GM12874 (cell line): Measurements from ENCODE around the gene NR3C2.

Source experiments
- CTCF ChIP-seq: IDR thresholded peaks from 2 replicates; pipeline ENCODE4 v1.5.1; 2011; ENCODE audit warnings: low read depth, mild to moderate bottlenecking, control low read depth, low read length, moderate library complexity; ENCODE audit not compliant: insufficient read depth

The NR3C2 gene

GRCh38 chr4:148145475-148145874 is 296.7 kb downstream of the NR3C2 start:
- TF ChIP-seq CTCF = no peak

GRCh38 chr4:148143174-148143573 is 299.0 kb downstream of the NR3C2 start:
- no peak for TF ChIP-seq CTCF

DNA sequence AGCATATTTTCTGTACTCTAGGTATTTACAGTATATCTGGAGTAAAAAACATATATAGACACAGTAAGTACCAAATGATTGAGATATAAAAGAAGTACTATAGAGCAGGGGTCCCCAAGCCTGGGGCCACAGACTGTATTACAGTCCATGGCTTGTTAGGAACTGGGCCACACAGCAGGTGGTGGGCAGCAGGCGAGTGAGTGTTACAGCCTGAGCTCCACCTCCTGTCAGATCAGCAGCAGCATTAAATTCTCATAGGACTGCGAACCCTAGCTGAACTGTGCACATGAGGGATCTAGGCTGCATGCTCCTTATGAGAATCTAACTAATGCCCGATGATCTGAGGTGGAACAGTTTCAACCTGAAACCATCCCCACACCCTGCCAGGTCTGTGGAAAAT is 300.7 kb downstream of the NR3C2 start:
- no peak for TF ChIP-seq CTCF

GRCh38 chr4:148126825-148127224 is 315.4 kb downstream of the NR3C2 start:
- no peak for TF ChIP-seq CTCF

DNA sequence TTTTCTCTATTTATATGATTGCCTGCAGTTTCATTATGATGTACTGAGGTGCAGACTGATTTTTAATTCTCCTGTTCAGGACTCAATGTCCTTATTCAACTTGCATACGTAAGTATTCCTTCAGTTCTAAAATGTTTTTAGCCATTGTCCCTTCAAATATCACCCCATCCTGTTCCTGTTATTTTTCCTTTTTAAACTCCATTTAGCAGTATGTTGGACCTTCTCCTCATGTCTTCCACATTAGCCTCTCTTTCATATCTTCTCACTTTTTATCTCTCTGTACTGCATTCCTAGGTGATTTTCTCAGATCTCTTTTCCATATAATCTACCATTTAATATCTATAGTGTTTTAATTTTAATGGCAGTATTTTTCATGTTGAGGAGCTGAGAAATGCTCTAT is 317.7 kb downstream of the NR3C2 start:
- TF ChIP-seq CTCF = no peak

GRCh38 chr4:148120216-148120615 is 322.0 kb downstream of the NR3C2 start:
- no peak for TF ChIP-seq CTCF

DNA sequence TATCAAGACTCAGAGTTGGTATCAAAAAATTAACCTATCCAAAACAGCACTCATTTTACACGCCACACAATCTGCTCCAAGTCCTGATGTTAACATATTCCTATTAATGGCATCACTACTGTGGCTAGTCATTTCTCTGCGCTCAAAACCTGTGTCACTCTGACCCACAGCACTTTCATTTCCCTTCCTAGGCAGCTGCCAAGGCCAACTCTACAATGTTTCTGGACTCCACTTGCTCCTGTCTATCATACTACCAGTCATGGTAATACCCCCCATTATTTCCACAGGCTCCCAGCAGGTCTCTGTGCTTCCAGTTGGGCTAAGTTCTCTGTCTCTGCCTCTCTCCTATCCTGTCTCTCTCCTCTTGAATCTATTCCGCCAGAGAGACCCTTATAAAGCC is 323.6 kb downstream of the NR3C2 start:
- no peak for TF ChIP-seq CTCF

GRCh38 chr4:148118179-148118578 is 324.0 kb downstream of the NR3C2 start:
- no peak for TF ChIP-seq CTCF
